Globus pallidus (tissue), 1 donor: ENCODE measurements around the gene GOLGA1.

ENCODE experiments used
- DNase-seq: peaks from one replicate; pipeline ENCODE4 v3.0.0-alpha.2; 2015; ENCODE audit warnings: low spot score

GOLGA1 gene

GRCh38 chr9:124881138-124881743 is 59.6 kb downstream of the GOLGA1 start:
- no peak for DNase-seq

- DNase-seq: peak; percentile 49
These were observed 60.4 kb downstream of the GOLGA1 start for GRCh38 chr9:124880501-124880900.

GRCh38 chr9:124879226-124879625 is 61.7 kb downstream of the GOLGA1 start:
- DNase-seq: no peak

GRCh38 chr9:124878518-124878917 is 62.4 kb downstream of the GOLGA1 start:
- DNase-seq: no peak

GRCh38 chr9:124878021-124878420 is 62.9 kb downstream of the GOLGA1 start:
- DNase-seq: no peak

- DNase-seq: no peak
These were observed 63.7 kb downstream of the GOLGA1 start for GRCh38 chr9:124877021-124877782.

GRCh38 chr9:124875501-124875900 is 65.4 kb downstream of the GOLGA1 start:
- DNase-seq: no peak

GRCh38 chr9:124873664-124874063 is 67.2 kb downstream of the GOLGA1 start:
- DNase-seq: no peak

- DNase-seq: no peak
These were observed 69.7 kb downstream of the GOLGA1 start for GRCh38 chr9:124871156-124871561.

GRCh38 chr9:124870723-124871122 is 70.2 kb downstream of the GOLGA1 start:
- DNase-seq: no peak

- no peak for DNase-seq
These were observed 70.8 kb downstream of the GOLGA1 start for GRCh38 chr9:124869986-124870560.

GRCh38 chr9:124869466-124869985 is 71.4 kb downstream of the GOLGA1 start:
- DNase-seq: no peak

- peak; percentile 80 for DNase-seq
These were observed 72.1 kb downstream of the GOLGA1 start for GRCh38 chr9:124868511-124869465.

- DNase-seq: no peak
These were observed 77.5 kb downstream of the GOLGA1 start for GRCh38 chr9:124863371-124863871.

- DNase-seq: peak; percentile 94
These were observed 79.3 kb downstream of the GOLGA1 start, which contains the start of the genes ARPC5L and RPL35 for GRCh38 chr9:124861342-124862229. ARPC5L (plus strand) TSS chr9:124862130; CDS start chr9:124869291, 7,161 bp downstream. RPL35 (minus strand) TSS chr9:124861957; CDS start chr9:124861912, 45 bp downstream.

- no peak for DNase-seq
These were observed 80.1 kb downstream of the GOLGA1 start for GRCh38 chr9:124860582-124861341.

- no peak for DNase-seq
These were observed 80.9 kb downstream of the GOLGA1 start for GRCh38 chr9:124859803-124860581.

GRCh38 chr9:124858330-124859046 is 82.4 kb downstream of the GOLGA1 start:
- DNase-seq: no peak
